ENCODE measurements around the gene SCN4A.

- TF ChIP-seq, protein P1, sequence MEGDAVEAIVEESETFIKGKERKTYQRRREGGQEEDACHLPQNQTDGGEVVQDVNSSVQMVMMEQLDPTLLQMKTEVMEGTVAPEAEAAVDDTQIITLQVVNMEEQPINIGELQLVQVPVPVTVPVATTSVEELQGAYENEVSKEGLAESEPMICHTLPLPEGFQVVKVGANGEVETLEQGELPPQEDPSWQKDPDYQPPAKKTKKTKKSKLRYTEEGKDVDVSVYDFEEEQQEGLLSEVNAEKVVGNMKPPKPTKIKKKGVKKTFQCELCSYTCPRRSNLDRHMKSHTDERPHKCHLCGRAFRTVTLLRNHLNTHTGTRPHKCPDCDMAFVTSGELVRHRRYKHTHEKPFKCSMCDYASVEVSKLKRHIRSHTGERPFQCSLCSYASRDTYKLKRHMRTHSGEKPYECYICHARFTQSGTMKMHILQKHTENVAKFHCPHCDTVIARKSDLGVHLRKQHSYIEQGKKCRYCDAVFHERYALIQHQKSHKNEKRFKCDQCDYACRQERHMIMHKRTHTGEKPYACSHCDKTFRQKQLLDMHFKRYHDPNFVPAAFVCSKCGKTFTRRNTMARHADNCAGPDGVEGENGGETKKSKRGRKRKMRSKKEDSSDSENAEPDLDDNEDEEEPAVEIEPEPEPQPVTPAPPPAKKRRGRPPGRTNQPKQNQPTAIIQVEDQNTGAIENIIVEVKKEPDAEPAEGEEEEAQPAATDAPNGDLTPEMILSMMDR (conservative IDR thresholded peaks at IDR 0.05): no peak
- no peak for TF ChIP-seq EZH2 (IDR thresholded peaks at IDR 0.05; ENCODE audit: low read depth)
Measured at GRCh38 chr17:64015447-64015846, 42.7 kb upstream of the SCN4A start.

Measured in PC-9 (cell line).